ENCODE data around the gene SAMD4B.
A peak's percentile ranks its signal among the peaks of the same experiment; 100 is the strongest.

The SAMD4B gene

DNA sequence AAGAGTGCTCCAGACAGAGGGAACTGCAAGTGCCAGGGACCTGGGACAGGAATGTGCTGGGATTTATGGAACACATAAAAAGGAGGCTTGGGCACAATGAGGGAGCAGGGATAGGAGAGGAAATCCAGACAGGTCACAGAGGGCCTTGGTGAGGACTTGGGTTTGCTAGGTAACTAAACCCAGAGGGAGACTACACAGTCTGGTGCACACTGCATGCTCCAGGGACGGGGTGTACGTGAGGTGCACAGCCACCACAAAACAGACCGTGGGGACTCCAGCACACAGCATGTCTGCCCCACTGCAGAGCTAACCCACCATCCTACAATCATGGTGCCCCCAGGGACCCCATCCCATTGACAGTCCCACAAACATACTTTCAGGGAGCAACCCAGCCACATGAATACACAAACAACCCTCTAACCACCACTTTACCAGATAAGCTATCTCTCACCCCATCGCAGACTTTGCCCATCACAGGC, 58.9 kb downstream of the SAMD4B start:
- TF ChIP-seq, protein P1, sequence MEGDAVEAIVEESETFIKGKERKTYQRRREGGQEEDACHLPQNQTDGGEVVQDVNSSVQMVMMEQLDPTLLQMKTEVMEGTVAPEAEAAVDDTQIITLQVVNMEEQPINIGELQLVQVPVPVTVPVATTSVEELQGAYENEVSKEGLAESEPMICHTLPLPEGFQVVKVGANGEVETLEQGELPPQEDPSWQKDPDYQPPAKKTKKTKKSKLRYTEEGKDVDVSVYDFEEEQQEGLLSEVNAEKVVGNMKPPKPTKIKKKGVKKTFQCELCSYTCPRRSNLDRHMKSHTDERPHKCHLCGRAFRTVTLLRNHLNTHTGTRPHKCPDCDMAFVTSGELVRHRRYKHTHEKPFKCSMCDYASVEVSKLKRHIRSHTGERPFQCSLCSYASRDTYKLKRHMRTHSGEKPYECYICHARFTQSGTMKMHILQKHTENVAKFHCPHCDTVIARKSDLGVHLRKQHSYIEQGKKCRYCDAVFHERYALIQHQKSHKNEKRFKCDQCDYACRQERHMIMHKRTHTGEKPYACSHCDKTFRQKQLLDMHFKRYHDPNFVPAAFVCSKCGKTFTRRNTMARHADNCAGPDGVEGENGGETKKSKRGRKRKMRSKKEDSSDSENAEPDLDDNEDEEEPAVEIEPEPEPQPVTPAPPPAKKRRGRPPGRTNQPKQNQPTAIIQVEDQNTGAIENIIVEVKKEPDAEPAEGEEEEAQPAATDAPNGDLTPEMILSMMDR (IDR thresholded peaks at IDR 0.05): no peak
- peak overlapping the region; percentile 73 for H3K4me3 ChIP-seq
- peak; percentile 72 for DNase-seq (ENCODE audit: low spot score)
- H3K27ac ChIP-seq: peak overlapping the region; percentile 99 to 100

DNA sequence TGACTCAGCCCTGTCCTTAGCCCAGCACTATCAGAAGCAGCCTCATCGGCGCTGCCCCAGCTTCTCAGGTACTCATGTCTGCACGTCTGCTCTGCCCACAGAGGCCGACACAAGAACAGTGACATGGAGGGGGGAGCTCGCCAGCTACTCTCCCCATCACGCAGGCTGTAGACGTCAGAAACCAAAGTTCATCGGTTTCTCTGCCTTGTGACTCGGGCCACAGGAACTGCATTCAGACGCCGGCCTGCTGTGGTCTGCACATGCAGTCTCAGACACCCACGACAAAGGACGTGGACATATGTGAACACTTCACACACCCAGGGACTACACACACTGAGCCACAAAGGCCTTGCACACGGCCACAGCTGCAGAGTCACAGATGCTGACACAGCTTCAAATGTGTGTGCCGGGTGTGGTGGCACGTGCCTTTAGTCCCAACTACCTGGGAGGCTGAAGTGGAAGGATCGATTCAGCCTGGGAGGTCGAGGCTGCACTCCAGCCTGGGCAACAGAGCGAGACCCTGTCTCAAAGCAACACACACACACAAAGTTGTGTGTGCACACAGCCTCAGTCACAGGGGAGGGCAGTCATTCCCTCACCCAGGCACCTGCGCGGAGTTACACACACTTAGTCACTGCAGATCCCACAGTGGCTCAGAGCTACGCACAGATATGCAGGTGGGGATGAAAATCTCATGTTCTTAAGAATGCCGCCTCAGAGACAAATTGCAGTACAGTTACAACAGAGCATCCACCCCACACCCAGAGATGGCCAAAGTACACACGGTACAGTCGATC, 59.5 kb downstream of the SAMD4B start:
- peak; percentile 88 for DNase-seq (ENCODE audit: low spot score)
- Histone ChIP-seq H3K27ac (peak overlapping the region; percentile 99 to 100), H3K4me3 (peak overlapping the region; percentile 73)
- TF ChIP-seq, protein P1 (IDR thresholded peaks at IDR 0.05): no peak

DNA sequence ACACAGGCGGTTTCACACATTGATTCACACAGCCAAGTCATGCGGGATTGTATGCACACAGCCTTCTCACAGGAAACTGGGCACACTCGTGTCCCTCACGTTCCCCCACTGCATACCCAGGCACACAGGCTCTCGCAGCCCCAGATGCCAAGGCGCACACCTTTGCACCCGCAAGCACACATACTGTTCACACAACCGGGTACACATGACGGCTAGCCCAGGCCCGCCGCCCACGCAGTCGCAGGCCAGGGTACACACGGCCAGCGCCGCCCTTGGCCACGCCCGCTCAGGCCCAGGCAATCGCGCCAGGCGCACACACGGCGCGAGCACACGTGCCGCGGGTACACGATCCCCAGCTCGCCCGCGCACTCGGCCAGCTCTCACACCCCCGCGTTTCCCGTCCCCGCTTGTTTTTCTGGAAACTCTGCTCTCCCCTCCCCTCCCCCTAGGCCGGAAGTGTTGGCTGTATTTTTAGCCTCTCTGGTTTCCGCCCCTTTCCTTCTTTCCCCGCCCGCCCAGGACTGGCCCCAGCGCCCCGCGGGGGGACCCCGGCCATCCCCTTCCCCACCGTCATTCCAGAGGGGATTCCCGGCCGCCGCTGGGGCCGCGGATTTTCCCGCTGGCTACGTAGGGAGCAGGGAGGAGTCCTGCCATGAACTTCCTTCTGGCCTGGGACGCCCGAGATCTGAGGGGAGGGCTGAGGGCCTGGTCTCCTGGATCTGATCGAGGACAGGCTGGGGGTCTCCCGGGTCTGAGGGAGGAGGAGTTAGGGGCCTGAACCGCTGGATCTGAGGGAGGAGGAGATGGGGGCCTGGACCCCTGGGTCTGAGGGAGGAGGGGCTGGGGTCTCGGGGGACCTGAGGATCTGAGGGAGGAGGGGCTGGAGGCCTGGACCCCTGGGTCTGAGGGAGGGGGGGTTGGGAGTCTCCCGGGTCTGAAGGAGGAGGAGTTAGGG, 60.4 kb downstream of the SAMD4B start:
- DNase-seq (ENCODE audit: low spot score): peak; percentile 96
- Histone ChIP-seq H3K27ac (peak overlapping the region; percentile 99 to 100), H3K4me3 (peak overlapping the region; percentile 73)
- TF ChIP-seq, protein P1 (IDR thresholded peaks at IDR 0.05): no peak

DNA sequence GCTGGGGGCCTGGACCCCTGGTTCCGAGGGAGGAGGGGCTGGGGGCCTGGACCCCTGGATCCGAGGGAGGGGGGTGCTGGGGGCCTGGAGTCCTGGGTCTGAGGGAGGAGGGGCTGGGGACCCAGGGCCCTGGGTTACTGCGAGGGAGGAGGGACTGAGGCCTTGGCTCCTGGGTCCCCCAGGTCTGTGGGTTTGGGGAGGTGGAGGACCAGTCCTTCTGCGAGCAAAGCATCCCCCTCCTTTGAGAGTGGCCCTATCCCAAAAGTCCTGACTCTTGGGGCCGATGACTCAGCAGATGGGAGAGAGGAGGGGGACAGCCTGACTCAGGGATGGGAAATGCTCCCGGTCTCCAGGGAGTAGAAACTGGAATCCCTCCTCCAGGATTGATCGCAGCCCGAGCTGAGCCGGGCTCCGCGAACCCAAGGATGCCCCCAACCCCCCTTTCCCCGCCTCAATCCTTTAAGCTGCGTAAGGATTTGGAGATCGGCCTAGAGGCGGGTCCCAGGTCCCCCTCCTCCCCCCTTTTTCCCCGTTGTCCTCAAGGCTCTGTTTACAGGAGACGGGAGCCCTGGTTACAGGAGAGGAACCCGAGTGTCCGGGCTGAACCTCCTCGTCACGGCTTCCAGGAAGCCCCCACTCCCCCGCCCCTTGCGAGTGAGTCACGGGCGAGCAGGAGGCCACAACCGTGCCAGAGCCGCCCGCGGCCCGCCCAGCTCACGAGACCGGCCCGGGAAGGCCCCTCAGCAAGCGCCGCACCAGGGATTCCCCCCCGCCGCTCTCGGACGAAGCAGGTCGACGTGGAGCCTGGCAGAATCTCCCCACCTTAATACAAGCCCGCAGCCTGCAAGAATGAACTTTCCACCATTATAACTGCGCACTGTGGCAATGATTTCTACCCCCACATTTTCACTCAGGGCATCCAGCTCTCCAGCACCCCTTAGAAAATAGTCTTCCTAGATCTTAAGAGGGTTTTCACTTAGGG, 61.4 kb downstream of the SAMD4B start:
- TF ChIP-seq, protein P1 (IDR thresholded peaks at IDR 0.05): no peak
- H3K27ac ChIP-seq: peak overlapping the region; percentile 99 to 100
- peak; percentile 100 for DNase-seq (ENCODE audit: low spot score)
- H3K4me3 ChIP-seq: peak overlapping the region; percentile 73

DNA sequence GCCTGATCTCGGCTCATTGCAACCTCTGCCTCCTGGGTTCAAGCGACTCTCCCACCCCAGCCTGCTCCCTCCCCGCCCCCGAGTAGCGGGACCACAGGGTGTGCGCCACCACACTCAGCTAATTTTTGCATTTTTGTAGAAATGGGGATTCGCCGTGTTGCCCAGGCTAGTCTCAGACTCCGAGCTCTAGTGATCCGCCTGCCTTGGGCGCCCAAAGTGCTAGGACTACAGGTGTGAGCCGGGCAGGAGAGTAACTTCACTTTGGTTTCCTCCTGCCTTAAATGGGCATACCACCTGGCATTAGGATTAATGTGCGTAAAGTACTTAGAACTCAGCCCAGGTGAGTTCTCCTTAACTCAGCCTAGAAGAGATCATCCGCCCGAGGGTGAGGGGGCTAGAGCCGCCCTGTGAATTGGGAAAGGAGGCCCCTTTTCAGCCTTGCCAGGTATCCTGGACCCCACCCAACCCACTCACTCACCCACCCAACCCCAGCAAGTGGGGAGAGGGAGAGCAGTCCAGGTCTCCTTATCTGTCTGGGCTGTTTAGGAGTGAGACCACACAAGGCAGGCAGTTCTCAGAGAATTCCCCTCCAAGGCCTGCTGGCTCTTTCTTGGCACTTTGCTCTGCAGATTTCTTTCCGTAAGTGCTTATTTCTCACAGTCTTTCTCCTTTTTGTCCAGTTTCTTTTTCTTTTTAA, 63.2 kb downstream of the SAMD4B start:
- no peak for DNase-seq (ENCODE audit: low spot score)
- Histone ChIP-seq H3K27ac (peak overlapping the region; percentile 99 to 100), H3K4me3 (peak overlapping the region; percentile 97)
- TF ChIP-seq, protein P1 (IDR thresholded peaks at IDR 0.05): no peak
